Stimulated activated CD4-positive, alpha-beta T cell treated with anti-CD3 and anti-CD28 coated beads, Interleukin-15, amount 100 ng/mL, for 24 hours (primary cell): ENCODE data around the gene TAF4.

Source experiments
- DNase-seq: peaks from one replicate; pipeline ENCODE4 v3.0.0-alpha.2; 2020

TAF4 gene

DNA sequence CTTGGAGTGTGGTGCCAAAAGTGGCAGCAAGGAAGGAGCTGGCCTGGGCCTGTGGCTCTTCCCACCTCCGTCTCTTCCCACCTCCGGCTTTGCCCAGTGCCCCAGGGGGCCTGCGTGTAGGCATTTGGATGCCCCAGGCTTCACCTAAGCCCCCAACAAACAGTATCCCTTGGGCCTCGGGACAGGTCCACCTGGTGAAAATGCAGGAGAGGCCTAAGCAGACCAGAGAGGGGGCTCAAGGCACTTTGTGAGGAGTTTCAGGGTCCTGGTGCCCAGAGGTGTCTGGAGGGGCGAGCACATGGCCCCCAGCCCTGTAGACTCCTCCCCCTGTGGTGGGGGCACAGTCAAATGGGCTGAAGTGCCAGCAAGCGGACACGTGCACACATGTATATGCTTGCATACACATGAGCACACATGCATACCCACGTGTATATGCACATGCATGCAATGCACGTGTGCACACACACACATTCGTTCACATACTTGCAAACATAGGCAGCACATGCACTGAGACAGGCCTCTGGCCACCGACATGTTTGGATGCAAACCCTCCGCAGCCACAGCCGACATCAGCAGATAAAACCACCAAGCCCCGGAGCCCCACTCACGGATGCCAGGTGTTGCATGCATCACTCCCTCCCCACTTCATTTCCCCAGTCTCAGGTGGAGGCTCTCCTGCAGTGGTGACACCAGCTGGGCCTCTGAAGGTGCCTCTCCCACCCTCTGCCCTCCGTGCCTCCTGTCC, 124.5 kb downstream of the TAF4 start:
- DNase-seq, result no peak

DNA sequence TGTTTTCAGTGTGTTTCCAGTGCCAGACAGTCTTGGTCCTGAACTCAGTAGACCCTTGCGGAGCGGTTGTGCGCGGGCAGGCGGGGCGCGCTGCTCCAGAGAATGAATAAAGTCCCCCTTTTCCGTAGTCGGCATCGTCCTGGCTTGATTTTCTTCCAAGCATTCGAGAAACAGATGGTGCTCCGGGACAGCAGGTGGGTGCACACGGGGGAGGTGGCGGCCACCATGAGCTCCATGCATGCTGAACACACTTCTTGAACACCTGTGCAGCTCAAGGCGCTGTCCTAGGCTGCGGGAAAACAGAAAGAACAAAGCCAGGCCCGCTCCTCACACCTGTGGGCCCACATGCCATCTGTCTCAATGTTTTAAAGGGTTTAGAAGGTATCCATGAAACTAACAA, 125.2 kb downstream of the TAF4 start:
- no peak for DNase-seq

DNA sequence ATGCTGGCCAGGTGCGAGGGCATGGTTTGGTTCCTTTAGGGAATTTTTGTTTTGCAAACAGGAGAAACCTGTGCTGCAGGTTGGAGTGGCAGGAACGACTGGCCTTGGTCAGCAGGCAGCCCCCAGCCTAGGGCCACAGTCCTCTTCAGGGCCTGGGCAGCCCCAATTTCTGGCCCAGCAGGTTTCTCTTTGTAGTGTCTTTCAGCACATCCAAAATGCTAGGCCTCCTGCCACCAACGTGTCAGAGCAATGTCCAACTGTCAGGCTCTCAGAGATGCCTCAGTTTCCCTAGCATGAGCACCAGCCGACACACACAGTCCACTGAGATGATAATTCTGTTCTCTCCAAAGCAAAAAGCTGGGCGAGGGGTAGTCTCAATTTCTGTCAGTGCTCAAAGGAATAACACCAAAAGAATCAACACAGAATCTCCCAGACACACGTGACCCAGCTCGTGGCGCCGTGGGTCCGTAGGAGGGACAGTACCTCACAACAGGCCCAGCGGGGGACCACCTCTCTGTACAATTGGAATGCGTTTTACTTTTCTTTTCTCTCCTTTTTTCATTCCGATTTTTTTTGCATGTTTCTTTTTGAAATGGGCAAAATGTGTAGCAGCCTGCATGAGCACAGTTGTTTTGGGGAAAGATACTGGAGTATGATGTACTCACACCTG, 125.9 kb downstream of the TAF4 start:
- no peak for DNase-seq

- DNase-seq, result no peak
Measured at GRCh38 chr20:61938839-61939690, 126.6 kb downstream of the TAF4 start.

GRCh38 chr20:61937963-61938838, 127.5 kb downstream of the TAF4 start:
- no peak for DNase-seq

DNA sequence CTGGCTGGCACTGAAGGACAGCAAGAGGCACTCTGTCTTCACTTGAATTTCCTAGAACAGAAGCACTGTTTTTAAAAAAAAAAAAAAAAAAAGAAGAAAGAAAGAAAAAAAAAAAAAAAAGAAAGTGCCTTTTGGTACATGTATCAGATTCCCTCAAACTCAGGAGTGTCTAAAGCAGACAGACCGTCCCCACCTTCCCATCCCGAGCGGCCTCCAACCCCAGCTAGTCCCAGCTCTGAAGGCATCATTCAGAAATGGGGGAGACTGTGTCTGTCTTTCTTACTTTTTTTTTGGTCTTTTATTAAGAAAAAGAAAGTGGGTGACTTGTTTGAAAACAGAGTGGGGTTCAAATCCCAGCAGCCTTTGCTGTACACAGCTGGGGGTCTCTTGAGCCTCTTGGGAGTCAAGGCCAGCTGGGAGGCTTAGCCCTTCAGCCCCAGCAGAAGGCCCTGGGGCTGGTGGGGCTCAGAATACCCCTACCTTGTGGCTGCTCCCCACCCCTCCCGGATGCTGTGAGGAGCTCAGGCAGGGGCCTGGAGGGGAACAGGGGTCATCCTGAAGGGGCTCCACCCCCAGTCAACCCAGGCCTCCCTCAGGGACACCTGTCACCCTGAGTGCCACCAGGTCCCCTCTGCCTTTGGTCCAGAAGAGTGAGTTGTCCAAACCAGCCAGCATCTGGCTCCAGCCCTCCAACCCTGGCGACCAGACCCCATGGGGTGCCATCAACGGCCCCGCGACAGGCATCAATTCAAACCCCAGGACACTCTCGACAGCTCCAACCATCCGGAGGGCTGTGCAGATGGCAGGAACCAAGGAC, 128.3 kb downstream of the TAF4 start:
- no peak for DNase-seq

DNA sequence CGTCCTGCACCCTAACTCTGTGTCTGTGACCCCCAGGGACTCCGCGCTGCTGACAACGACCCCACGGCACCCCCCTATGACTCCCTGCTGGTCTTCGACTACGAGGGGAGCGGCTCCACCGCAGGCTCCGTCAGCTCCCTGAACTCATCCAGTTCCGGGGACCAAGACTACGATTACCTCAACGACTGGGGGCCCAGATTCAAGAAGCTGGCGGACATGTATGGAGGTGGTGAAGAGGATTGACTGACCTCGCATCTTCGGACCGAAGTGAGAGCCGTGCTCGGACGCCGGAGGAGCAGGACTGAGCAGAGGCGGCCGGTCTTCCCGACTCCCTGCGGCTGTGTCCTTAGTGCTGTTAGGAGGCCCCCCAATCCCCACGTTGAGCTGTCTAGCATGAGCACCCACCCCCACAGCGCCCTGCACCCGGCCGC, 129.0 kb downstream of the TAF4 start:
- no peak for DNase-seq

GRCh38 chr20:61935926-61936700, 129.6 kb downstream of the TAF4 start:
- no peak for DNase-seq

- no peak for DNase-seq
Measured at GRCh38 chr20:61934716-61935530, 130.8 kb downstream of the TAF4 start.

DNA sequence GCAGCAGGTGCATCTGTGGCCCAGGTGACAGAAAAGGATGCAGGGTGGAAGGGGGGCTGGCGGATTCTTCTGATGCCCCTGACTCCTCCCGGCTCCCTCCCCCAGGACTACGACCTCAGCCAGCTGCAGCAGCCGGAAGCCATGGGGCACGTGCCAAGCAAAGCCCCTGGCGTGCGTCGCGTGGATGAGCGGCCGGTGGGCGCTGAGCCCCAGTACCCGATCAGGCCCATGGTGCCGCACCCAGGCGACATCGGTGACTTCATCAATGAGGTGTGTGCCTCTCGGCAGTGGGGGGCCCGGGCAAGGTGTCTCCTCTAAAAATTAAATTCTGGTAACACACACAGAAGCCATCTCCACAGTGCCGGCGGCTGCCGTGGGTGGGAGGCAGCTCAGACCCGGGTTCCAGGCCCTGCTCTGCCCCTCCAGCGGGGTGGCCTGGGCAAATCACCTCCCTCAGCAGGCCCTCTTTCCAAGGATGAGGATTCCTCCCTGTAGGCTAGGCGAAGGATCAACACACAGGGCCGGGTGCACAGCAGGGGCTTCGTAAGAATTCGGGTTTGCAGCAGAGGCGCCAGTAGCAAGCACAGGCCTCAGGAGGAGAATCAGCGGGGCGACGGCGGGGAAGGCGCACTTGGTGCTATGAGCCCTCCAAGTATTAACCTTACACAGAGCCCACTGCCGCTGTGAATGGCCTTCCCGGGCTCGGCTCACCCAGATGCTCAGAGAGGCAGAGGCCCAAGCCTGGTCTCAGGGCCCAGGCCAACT, 131.5 kb downstream of the TAF4 start:
- no peak for DNase-seq

GRCh38 chr20:61933481-61933950, 132.2 kb downstream of the TAF4 start:
- no peak for DNase-seq

GRCh38 chr20:61932711-61933480, 132.8 kb downstream of the TAF4 start:
- no peak for DNase-seq

GRCh38 chr20:61932199-61932592, 133.5 kb downstream of the TAF4 start:
- no peak for DNase-seq

GRCh38 chr20:61931476-61932198, 134.0 kb downstream of the TAF4 start:
- no peak for DNase-seq

DNA sequence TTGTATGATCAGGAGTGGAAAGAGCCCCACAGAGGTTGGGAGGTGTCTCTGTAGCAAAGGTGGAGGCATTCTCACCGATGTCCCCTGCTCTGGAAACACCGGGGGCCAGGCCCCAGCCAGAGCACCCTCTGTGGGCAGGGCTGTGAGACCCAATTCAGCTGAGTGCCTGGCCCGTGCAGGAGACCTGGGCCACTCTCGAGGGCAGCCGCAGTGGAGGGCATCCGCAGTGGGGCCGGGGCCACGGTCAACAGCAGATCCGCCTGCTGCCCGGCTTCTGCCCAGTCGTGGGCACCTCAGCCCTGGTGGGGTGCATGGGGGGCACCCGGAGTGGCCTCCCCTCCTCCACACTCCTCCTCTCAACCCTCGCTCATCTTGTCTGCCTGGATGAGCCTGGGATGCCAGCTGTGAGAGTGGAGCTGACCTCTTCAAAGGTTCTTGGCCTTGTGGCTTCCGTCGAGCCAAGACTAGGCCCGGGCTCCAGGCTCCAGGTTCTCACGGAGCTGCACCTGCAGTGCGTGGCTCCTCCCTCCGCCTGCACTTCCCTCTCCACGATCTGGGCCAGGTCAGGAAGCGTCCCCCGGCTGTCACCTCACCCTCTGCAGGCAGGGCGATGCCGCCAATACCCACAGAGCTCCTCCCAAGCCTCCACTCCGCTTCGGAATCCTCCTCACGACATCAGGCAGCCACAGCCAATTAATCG, 134.8 kb downstream of the TAF4 start:
- no peak for DNase-seq

- DNase-seq, result no peak
Measured at GRCh38 chr20:61929971-61930666, 135.6 kb downstream of the TAF4 start.
